Activated CD4-positive, alpha-beta memory T cell treated with anti-CD3 and anti-CD28 coated beads, Interleukin-2, amount 10 ng/mL, durations not matched to agents 7 days and 5 days (primary cell): ENCODE results near the gene RGS10. TPM values are rescaled to one million over a fixed set of nuclear protein-coding genes. Genes with fewer than 3 reads are reported as not detected.
A peak's percentile ranks its signal among the peaks of the same experiment; 100 is the strongest.

ENCODE experiments used
- CTCF ChIA-PET: fragments of 350-600 bp; sonication (Branson Sonifier 250); formaldehyde crosslinking; loops from one replicate; lab custom pipeline; 2021; ENCODE audit warnings: antibody characterized with exemption, inconsistent platforms; lab: Charles Lee
- POLR2A ChIA-PET: fragments of 350-600 bp; sonication (Branson Sonifier 250); formaldehyde crosslinking; loops from one replicate; lab custom pipeline; 2021; ENCODE audit warnings: antibody characterized with exemption; lab: Charles Lee
- DNase-seq: peaks from one replicate; pipeline ENCODE4 v3.0.0-alpha.2; 2020
- H3K27ac Mint-ChIP-seq: one replicate; pipeline ENCODE4 v1.8.0; 2021; ENCODE audit warnings: mild to moderate bottlenecking, mixed read lengths
- H3K27me3 Mint-ChIP-seq: one replicate; pipeline ENCODE4 v1.8.0; 2021; ENCODE audit warnings: mixed read lengths
- H3K36me3 Mint-ChIP-seq: one replicate; pipeline ENCODE4 v1.8.0; 2021; ENCODE audit warnings: low read depth, mixed read lengths
- H3K4me1 Mint-ChIP-seq: one replicate; pipeline ENCODE4 v1.8.0; 2021; ENCODE audit warnings: mixed read lengths
- H3K4me3 Mint-ChIP-seq: one replicate; pipeline ENCODE4 v1.8.0; 2021; ENCODE audit warnings: mild to moderate bottlenecking, mixed read lengths
- H3K9me3 Mint-ChIP-seq: one replicate; pipeline ENCODE4 v1.8.0; 2021; ENCODE audit warnings: mixed read lengths
- total RNA-seq, 2 experiments: library from RNA; stranded (reverse); gene quantifications; one replicate each; pipeline ENCODE4 v1.2.3, GENCODE V29; 2021

Gene RGS10
- total RNA-seq, 2 experiments from 2014 or later: 137 to 140 TPM

- CTCF ChIA-PET: interaction anchor here (0.7 to 4.7 kb wide), 11 partner anchors 8 to 282 kb away, joined by 3 to 25 read pairs (median 10); partner anchors contain the start of gene GRK5
- peaks cover 32% of the 10 kb centered on the region for H3K4me1 Mint-ChIP-seq
- DNase-seq: no peak
- no peaks in the 10 kb centered on the region for H3K9me3 Mint-ChIP-seq
- POLR2A ChIA-PET: interaction anchor here (0.8 to 1.8 kb wide), 4 partner anchors 10 to 52 kb away, joined by 3 to 14 read pairs (median 4); no protein-coding TSS in a partner anchor
- H3K36me3 Mint-ChIP-seq: no peaks in the 10 kb centered on the region
- peak overlapping the region; percentile 85 for H3K27ac Mint-ChIP-seq
- no peak overlapping the region for H3K4me3 Mint-ChIP-seq
- no peaks in the 10 kb centered on the region for H3K27me3 Mint-ChIP-seq
Observed at GRCh38 chr10:119488675-119489074, 53.8 kb downstream of the RGS10 start.

DNA sequence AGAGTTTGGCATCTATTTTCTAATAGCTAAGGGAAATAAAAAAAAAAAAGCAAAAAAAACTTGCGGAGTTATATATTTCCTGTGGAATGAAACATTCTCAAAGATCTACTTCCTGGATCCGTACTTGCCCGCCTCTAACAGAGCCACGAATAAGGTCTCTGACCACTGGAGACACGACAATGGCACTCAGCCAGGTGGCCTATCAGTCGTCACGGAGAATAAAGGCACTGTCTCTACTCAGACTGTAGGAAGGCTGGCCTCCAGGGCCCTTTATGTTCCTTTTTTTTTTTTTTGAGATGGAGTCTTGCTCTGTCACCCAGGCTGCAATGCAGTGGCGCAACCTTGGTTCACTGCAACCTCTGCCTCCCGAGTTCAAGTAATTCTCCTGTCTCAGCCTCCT is 58.7 kb downstream of the RGS10 start:
- H3K4me1 Mint-ChIP-seq: peaks cover 16% of the 10 kb centered on the region
- no peak overlapping the region for H3K27ac Mint-ChIP-seq
- ChIA-PET POLR2A (no interaction called here), CTCF (no interaction called here)
- H3K4me3 Mint-ChIP-seq: no peak overlapping the region
- no peaks in the 10 kb centered on the region for H3K9me3 Mint-ChIP-seq
- H3K27me3 Mint-ChIP-seq: no peaks in the 10 kb centered on the region
- DNase-seq: no peak
- no peaks in the 10 kb centered on the region for H3K36me3 Mint-ChIP-seq

DNA sequence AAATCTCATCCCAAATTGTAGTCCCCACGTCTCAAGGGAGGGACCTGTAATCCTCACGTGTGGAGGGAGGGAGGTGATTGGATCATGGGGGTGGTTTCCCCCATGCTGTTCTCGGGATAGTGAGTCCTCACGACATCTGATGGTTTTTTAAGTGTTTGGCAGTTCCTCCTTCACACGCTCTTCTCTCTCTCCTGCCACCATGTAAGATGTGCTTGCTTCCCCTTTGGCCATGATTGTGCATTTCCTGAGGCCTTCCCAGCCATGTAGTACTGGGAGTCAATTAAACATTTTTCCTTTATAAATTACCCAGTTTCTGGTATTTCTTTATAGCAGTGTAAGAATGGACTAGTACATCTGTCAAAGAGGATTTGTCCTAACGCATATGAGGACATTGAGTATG is 59.5 kb downstream of the RGS10 start:
- no peak for DNase-seq
- Mint-ChIP-seq H3K4me3 (no peak overlapping the region), H3K4me1 (peaks cover 18% of the 10 kb centered on the region)

DNA sequence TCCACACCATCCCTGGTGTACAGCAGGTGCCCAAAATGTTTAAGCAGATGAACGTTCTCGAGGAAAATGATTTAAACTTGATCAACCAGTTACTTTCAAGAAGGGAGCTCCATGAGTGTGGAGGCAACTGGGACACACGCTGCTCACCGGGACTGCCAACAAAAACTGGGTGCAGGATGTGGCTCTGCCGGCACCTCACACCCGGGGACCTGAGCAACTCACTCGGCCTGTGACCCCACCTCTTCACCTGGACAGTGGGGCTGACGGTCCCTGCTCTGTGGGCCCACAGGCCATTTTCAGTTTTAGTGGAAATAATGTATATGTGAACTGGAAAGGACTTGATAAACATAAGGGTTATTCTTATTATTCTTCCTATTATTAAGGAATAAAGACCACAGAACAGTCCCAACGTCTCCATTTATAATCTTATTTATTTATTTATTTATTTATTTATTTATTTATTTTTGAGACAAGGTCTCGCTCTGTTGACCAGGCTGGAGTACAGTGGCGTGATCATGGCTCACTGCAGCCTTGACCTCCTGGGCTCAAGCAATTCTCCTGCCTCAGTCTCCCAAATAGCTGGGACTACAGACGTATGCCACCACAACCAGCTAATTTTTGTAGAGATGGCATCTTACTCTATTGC is 60.6 kb downstream of the RGS10 start:
- Mint-ChIP-seq H3K36me3 (no peaks in the 10 kb centered on the region), H3K27ac (no peak overlapping the region), H3K27me3 (peaks cover 3% of the 10 kb centered on the region), H3K4me1 (peaks cover 28% of the 10 kb centered on the region), H3K9me3 (no peaks in the 10 kb centered on the region), H3K4me3 (no peak overlapping the region)
- CTCF ChIA-PET: interaction anchor here (3.3 kb wide), 1 partner anchor 8 kb away, joined by 10 read pairs; no protein-coding TSS in a partner anchor
- no peak for DNase-seq
- POLR2A ChIA-PET: interaction anchor here (2.1 kb wide), 1 partner anchor 8 kb away, joined by 7 read pairs; no protein-coding TSS in a partner anchor

More for the DNA sequence above, 59.5 kb downstream of the RGS10 start:
- Mint-ChIP-seq H3K27ac (no peak overlapping the region), H3K27me3 (no peaks in the 10 kb centered on the region), H3K36me3 (no peaks in the 10 kb centered on the region), H3K9me3 (no peaks in the 10 kb centered on the region)
- POLR2A ChIA-PET: no interaction called here
- CTCF ChIA-PET: no interaction called here

DNA sequence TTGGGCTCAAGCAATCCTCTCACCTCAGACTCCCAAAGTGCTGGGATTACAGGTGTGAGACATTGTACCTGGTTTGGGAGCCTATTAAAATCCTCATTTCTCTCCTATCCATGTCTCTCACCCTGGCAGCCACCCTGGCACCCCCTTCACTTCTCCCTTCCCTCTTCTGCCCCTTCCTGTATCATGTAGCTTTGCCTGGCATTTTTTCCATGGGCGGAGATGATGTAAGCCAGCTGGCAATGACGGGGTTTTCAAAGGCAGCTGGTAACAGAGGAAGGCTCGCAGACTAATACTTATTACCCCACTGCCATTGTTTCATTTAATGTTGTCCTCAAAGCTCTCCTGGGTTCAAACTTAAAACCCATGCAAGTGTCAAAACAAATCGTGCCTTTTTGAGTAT is 61.9 kb downstream of the RGS10 start:
- H3K4me3 Mint-ChIP-seq: no peak overlapping the region
- POLR2A ChIA-PET: interaction anchor here (2.1 kb wide), 1 partner anchor 9 kb away, joined by 7 read pairs; no protein-coding TSS in a partner anchor
- H3K36me3 Mint-ChIP-seq: no peaks in the 10 kb centered on the region
- no peak for DNase-seq
- no peak overlapping the region for H3K27ac Mint-ChIP-seq
- peaks cover 10% of the 10 kb centered on the region for H3K27me3 Mint-ChIP-seq
- CTCF ChIA-PET: interaction anchor here (3.3 kb wide), 1 partner anchor 9 kb away, joined by 10 read pairs; no protein-coding TSS in a partner anchor
- no peaks in the 10 kb centered on the region for H3K9me3 Mint-ChIP-seq
- H3K4me1 Mint-ChIP-seq: peaks cover 28% of the 10 kb centered on the region

GRCh38 chr10:119479532-119479931 is 63.0 kb downstream of the RGS10 start:
- H3K27ac Mint-ChIP-seq: no peak overlapping the region
- POLR2A ChIA-PET: interaction anchor here (1.1 to 2.3 kb wide), 5 partner anchors 9 to 63 kb away, joined by 3 to 9 read pairs (median 6); partner anchors contain the start of gene RGS10

GRCh38 chr10:119478811-119479341 is 63.6 kb downstream of the RGS10 start:
- Mint-ChIP-seq H3K9me3 (peaks cover 1% of the 10 kb centered on the region), H3K27me3 (peaks cover 11% of the 10 kb centered on the region)
- CTCF ChIA-PET: interaction anchor here (0.9 to 3.3 kb wide), 4 partner anchors 11 to 272 kb away, joined by 3 to 10 read pairs (median 6); partner anchors contain the start of genes GRK5 and RGS10

More at GRCh38 chr10:119479532-119479931, 63.0 kb downstream of the RGS10 start:
- Mint-ChIP-seq H3K36me3 (no peaks in the 10 kb centered on the region), H3K4me3 (no peak overlapping the region), H3K9me3 (no peaks in the 10 kb centered on the region), H3K27me3 (peaks cover 10% of the 10 kb centered on the region), H3K4me1 (peaks cover 28% of the 10 kb centered on the region)
- CTCF ChIA-PET: interaction anchor here (0.9 to 3.3 kb wide), 3 partner anchors 10 to 272 kb away, joined by 3 to 10 read pairs (median 3); partner anchors contain the start of genes GRK5 and RGS10
- no peak for DNase-seq

GRCh38 chr10:119478111-119478802 is 64.3 kb downstream of the RGS10 start:
- peak overlapping the region; percentile 5 for H3K4me3 Mint-ChIP-seq
- H3K4me1 Mint-ChIP-seq: peaks cover 28% of the 10 kb centered on the region
- no peaks in the 10 kb centered on the region for H3K36me3 Mint-ChIP-seq
- H3K9me3 Mint-ChIP-seq: peaks cover 4% of the 10 kb centered on the region
- DNase-seq: peak; percentile 47
- ChIA-PET CTCF (interaction anchor here (1.2 to 1.5 kb wide), 3 partner anchors 11 to 271 kb away, joined by 3 to 10 read pairs (median 5); partner anchors contain the start of gene GRK5), POLR2A (interaction anchor here (0.7 to 2.3 kb wide), 8 partner anchors 8 to 399 kb away, joined by 3 to 9 read pairs (median 4); partner anchors contain the start of gene RGS10)
- H3K27ac Mint-ChIP-seq: peak overlapping the region; percentile 47
- H3K27me3 Mint-ChIP-seq: peaks cover 12% of the 10 kb centered on the region

More at GRCh38 chr10:119478811-119479341, 63.6 kb downstream of the RGS10 start:
- peak overlapping the region; percentile 5 for H3K4me3 Mint-ChIP-seq
- peak overlapping the region; percentile 47 for H3K27ac Mint-ChIP-seq
- POLR2A ChIA-PET: interaction anchor here (0.7 to 2.3 kb wide), 9 partner anchors 9 to 400 kb away, joined by 3 to 9 read pairs (median 4); partner anchors contain the start of gene RGS10
- no peak for DNase-seq
- no peaks in the 10 kb centered on the region for H3K36me3 Mint-ChIP-seq
- H3K4me1 Mint-ChIP-seq: peaks cover 28% of the 10 kb centered on the region

GRCh38 chr10:119477444-119477843 is 65.1 kb downstream of the RGS10 start:
- DNase-seq: no peak
- H3K36me3 Mint-ChIP-seq: no peaks in the 10 kb centered on the region
- no peak overlapping the region for H3K4me3 Mint-ChIP-seq
- ChIA-PET POLR2A (interaction anchor here (1.6 kb wide), 1 partner anchor 271 kb away, joined by 4 read pairs; no protein-coding TSS in a partner anchor), CTCF (interaction anchor here (1.4 to 1.5 kb wide), 2 partner anchors 12 to 32 kb away, joined by 5 to 10 read pairs; no protein-coding TSS in a partner anchor)
- H3K4me1 Mint-ChIP-seq: peaks cover 28% of the 10 kb centered on the region
- H3K27me3 Mint-ChIP-seq: peaks cover 13% of the 10 kb centered on the region
- no peak overlapping the region for H3K27ac Mint-ChIP-seq
- H3K9me3 Mint-ChIP-seq: peaks cover 4% of the 10 kb centered on the region

DNA sequence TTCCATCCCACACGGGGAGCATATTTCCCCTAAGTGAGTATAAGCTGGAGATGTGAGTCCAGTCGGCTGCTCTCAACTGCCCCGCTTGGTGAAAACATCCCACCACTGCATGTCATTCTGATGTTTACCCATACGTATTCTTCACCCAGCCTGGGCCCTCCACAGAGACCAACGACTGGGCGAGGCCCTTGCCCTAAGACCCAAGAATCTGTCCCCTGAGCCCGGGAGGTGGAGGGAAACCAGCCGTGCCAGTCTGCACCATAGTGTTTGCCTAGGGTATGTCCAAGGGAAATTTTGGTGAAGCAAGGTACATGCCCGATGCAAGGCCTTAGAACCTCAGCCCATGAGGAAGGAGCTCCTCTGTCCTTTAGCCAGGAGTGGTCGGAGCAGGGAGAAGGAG is 67.9 kb downstream of the RGS10 start:
- ChIA-PET CTCF (no interaction called here), POLR2A (no interaction called here)
- DNase-seq: no peak
- Mint-ChIP-seq H3K9me3 (peaks cover 4% of the 10 kb centered on the region), H3K4me1 (peaks cover 26% of the 10 kb centered on the region), H3K4me3 (no peak overlapping the region), H3K27ac (no peak overlapping the region), H3K27me3 (peaks cover 26% of the 10 kb centered on the region), H3K36me3 (no peaks in the 10 kb centered on the region)

- Mint-ChIP-seq H3K27me3 (peaks cover 26% of the 10 kb centered on the region), H3K9me3 (peaks cover 4% of the 10 kb centered on the region), H3K4me3 (no peak overlapping the region), H3K36me3 (no peaks in the 10 kb centered on the region), H3K27ac (no peak overlapping the region), H3K4me1 (peaks cover 17% of the 10 kb centered on the region)
- ChIA-PET POLR2A (no interaction called here), CTCF (no interaction called here)
- DNase-seq: no peak
Observed at GRCh38 chr10:119473771-119474170, 68.7 kb downstream of the RGS10 start.
